Activated CD8-positive, alpha-beta memory T cell treated with anti-CD3 and anti-CD28 coated beads, Interleukin-2, amount 10 ng/mL, durations not matched to agents 7 days and 5 days (primary cell): ENCODE measurements around the gene CCR2. TPM values are rescaled to one million over a fixed set of nuclear protein-coding genes. Genes with fewer than 3 reads are reported as not detected.
"Not testable (repeated sequence)": the region's sequence is repeated elsewhere in the genome, so short reads cannot be mapped to it uniquely, and the experiment has no call there.

ENCODE experiments used
- ATAC-seq: fragments of 150-1000 bp; cut with Tn5 transposase; one replicate; pipeline ENCODE4 v1.10.0; 2021; ENCODE audit warnings: moderate library complexity
- CTCF ChIA-PET: fragments of 350-600 bp; sonication (Branson Sonifier 250); formaldehyde crosslinking; loops from one replicate; lab custom pipeline; 2021; ENCODE audit warnings: antibody characterized with exemption; lab: Charles Lee
- DNase-seq: peaks from one replicate; pipeline ENCODE4 v3.0.0-alpha.2; 2020
- H3K27ac Mint-ChIP-seq: one replicate; pipeline ENCODE4 v1.8.0; 2021; ENCODE audit warnings: mild to moderate bottlenecking, mixed read lengths
- H3K27me3 Mint-ChIP-seq: one replicate; pipeline ENCODE4 v1.8.0; 2021; ENCODE audit warnings: mixed read lengths
- H3K36me3 Mint-ChIP-seq: one replicate; pipeline ENCODE4 v1.8.0; 2021; ENCODE audit warnings: mild to moderate bottlenecking, mixed read lengths
- H3K4me1 Mint-ChIP-seq: one replicate; pipeline ENCODE4 v1.8.0; 2021; ENCODE audit warnings: mixed read lengths
- H3K4me3 Mint-ChIP-seq: one replicate; pipeline ENCODE4 v1.8.0; 2021; ENCODE audit warnings: mild to moderate bottlenecking, moderate library complexity, mixed read lengths
- H3K9me3 Mint-ChIP-seq: one replicate; pipeline ENCODE4 v1.8.0; 2022; ENCODE audit warnings: low read depth, mixed read lengths
- total RNA-seq, 2 experiments: library from RNA; stranded (reverse); gene quantifications; one replicate each; pipeline ENCODE4 v1.2.3, GENCODE V29; 2021

Gene CCR2
- total RNA-seq, 2 experiments from 2014 or later: 37.9 to 80.1 TPM

DNA sequence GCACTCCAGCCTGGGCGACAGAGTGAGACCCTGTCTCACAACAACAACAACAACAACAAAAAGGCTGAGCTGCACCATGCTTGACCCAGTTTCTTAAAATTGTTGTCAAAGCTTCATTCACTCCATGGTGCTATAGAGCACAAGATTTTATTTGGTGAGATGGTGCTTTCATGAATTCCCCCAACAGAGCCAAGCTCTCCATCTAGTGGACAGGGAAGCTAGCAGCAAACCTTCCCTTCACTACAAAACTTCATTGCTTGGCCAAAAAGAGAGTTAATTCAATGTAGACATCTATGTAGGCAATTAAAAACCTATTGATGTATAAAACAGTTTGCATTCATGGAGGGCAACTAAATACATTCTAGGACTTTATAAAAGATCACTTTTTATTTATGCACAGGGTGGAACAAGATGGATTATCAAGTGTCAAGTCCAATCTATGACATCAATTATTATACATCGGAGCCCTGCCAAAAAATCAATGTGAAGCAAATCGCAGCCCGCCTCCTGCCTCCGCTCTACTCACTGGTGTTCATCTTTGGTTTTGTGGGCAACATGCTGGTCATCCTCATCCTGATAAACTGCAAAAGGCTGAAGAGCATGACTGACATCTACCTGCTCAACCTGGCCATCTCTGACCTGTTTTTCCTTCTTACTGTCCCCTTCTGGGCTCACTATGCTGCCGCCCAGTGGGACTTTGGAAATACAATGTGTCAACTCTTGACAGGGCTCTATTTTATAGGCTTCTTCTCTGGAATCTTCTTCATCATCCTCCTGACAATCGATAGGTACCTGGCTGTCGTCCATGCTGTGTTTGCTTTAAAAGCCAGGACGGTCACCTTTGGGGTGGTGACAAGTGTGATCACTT, 18.8 kb downstream of the CCR2 start:
- peak overlapping the region; percentile 82 for H3K4me3 Mint-ChIP-seq
- DNase-seq (peak; percentile 71), ATAC-seq (no peak)
- H3K27ac Mint-ChIP-seq: peak overlapping the region; percentile 98
- peaks cover 90% of the 10 kb centered on the region for H3K4me1 Mint-ChIP-seq
- peaks cover 55% of the 10 kb centered on the region for H3K36me3 Mint-ChIP-seq
- peaks cover 6% of the 10 kb centered on the region for H3K27me3 Mint-ChIP-seq
- CTCF ChIA-PET: interaction anchor here (0.7 to 14.1 kb wide), 31 partner anchors 10 to 434 kb away, joined by 3 to 248 read pairs (median 8); partner anchors contain the start of genes CCR1, CCR5AS and CCRL2
- no peaks in the 10 kb centered on the region for H3K9me3 Mint-ChIP-seq

- Mint-ChIP-seq H3K27ac (peak overlapping the region; percentile 77), H3K4me1 (peaks cover 83% of the 10 kb centered on the region), H3K9me3 (no peaks in the 10 kb centered on the region), H3K4me3 (peak overlapping the region; percentile 82), H3K36me3 (peaks cover 58% of the 10 kb centered on the region), H3K27me3 (peaks cover 6% of the 10 kb centered on the region)
- DNase-seq (no peak), ATAC-seq (no peak)
- CTCF ChIA-PET: interaction anchor here (0.7 to 14.1 kb wide), 16 partner anchors 8 to 436 kb away, joined by 3 to 248 read pairs (median 4); partner anchors contain the start of genes CCR1, CCR5AS and CCRL2
These were observed 20.8 kb downstream of the CCR2 start for GRCh38 chr3:46374755-46375154.

- DNase-seq (no peak), ATAC-seq (peak; percentile 32)
- peak overlapping the region; percentile 77 for H3K27ac Mint-ChIP-seq
- CTCF ChIA-PET: interaction anchor here (0.7 to 14.1 kb wide), 16 partner anchors 7 to 1380 kb away, joined by 3 to 248 read pairs (median 4); partner anchors contain the start of genes CCR1, CCR5AS and CCRL2
- peaks cover 6% of the 10 kb centered on the region for H3K27me3 Mint-ChIP-seq
- peak overlapping the region; percentile 82 for H3K4me3 Mint-ChIP-seq
- peaks cover 58% of the 10 kb centered on the region for H3K36me3 Mint-ChIP-seq
- no peaks in the 10 kb centered on the region for H3K9me3 Mint-ChIP-seq
- H3K4me1 Mint-ChIP-seq: peaks cover 83% of the 10 kb centered on the region
These were observed 21.3 kb downstream of the CCR2 start for GRCh38 chr3:46375218-46375617.

- Mint-ChIP-seq H3K9me3 (no peaks in the 10 kb centered on the region), H3K27ac (peak overlapping the region; percentile 77), H3K27me3 (peaks cover 6% of the 10 kb centered on the region), H3K4me1 (peaks cover 84% of the 10 kb centered on the region), H3K36me3 (peaks cover 56% of the 10 kb centered on the region), H3K4me3 (peak overlapping the region; percentile 82)
- ATAC-seq (no peak), DNase-seq (no peak)
- CTCF ChIA-PET: interaction anchor here (0.7 to 14.1 kb wide), 6 partner anchors 78 to 1380 kb away, joined by 3 to 248 read pairs (median 32); partner anchors contain the start of gene CCR1
These were observed 21.9 kb downstream of the CCR2 start for GRCh38 chr3:46375814-46376213.

- Mint-ChIP-seq H3K27ac (peak overlapping the region; percentile 53), H3K36me3 (peaks cover 39% of the 10 kb centered on the region), H3K4me3 (no peak overlapping the region), H3K4me1 (peaks cover 72% of the 10 kb centered on the region), H3K9me3 (no peaks in the 10 kb centered on the region), H3K27me3 (peaks cover 6% of the 10 kb centered on the region)
- DNase-seq (peak; percentile 81), ATAC-seq (peak; percentile 34)
- CTCF ChIA-PET: interaction anchor here (0.7 to 13.4 kb wide), 31 partner anchors 9 to 440 kb away, joined by 3 to 248 read pairs (median 4); partner anchors contain the start of genes CCR1, CCR3, CCR5AS and CCRL2
These were observed 24.6 kb downstream of the CCR2 start for GRCh38 chr3:46378426-46378942.

- Mint-ChIP-seq H3K4me3 (peak overlapping the region; percentile 17), H3K9me3 (no peaks in the 10 kb centered on the region), H3K27ac (peak overlapping the region; percentile 80), H3K36me3 (peaks cover 22% of the 10 kb centered on the region), H3K4me1 (peaks cover 72% of the 10 kb centered on the region), H3K27me3 (no peaks in the 10 kb centered on the region)
- ATAC-seq: peak; percentile 37
- DNase-seq: no peak
- CTCF ChIA-PET: interaction anchor here (0.8 to 6.5 kb wide), 5 partner anchors 10 to 305 kb away, joined by 3 to 57 read pairs (median 3); partner anchors contain the start of gene CCR5
These were observed 26.7 kb downstream of the CCR2 start for GRCh38 chr3:46380471-46381221.

GRCh38 chr3:46381625-46382024, 27.7 kb downstream of the CCR2 start:
- DNase-seq: no peak
- H3K27me3 Mint-ChIP-seq: no peaks in the 10 kb centered on the region

GRCh38 chr3:46383211-46383950, 29.5 kb downstream of the CCR2 start:
- peak; percentile 50 for ATAC-seq
- H3K27ac Mint-ChIP-seq: peak overlapping the region; percentile 68

More at GRCh38 chr3:46381625-46382024, 27.7 kb downstream of the CCR2 start:
- Mint-ChIP-seq H3K4me1 (peaks cover 71% of the 10 kb centered on the region), H3K36me3 (peaks cover 19% of the 10 kb centered on the region), H3K9me3 (no peaks in the 10 kb centered on the region), H3K27ac (no peak overlapping the region), H3K4me3 (no peak overlapping the region)
- CTCF ChIA-PET: interaction anchor here (0.7 to 6.5 kb wide), 2 partner anchors 11 to 166 kb away, joined by 3 to 57 read pairs; partner anchors contain the start of gene CCR5
- no peak for ATAC-seq

GRCh38 chr3:46383951-46384330, 30.0 kb downstream of the CCR2 start:
- H3K4me1 Mint-ChIP-seq: peaks cover 54% of the 10 kb centered on the region
- H3K27me3 Mint-ChIP-seq: no peaks in the 10 kb centered on the region
- peaks cover 7% of the 10 kb centered on the region for H3K36me3 Mint-ChIP-seq
- H3K4me3 Mint-ChIP-seq: no peak overlapping the region
- DNase-seq (no peak), ATAC-seq (peak; percentile 7)
- CTCF ChIA-PET: interaction anchor here (1.0 to 6.5 kb wide), 10 partner anchors 10 to 175 kb away, joined by 3 to 57 read pairs (median 4); partner anchors contain the start of genes CCR5, CCR5AS and CCRL2
- peak overlapping the region; percentile 68 for H3K27ac Mint-ChIP-seq
- no peaks in the 10 kb centered on the region for H3K9me3 Mint-ChIP-seq

More at GRCh38 chr3:46383211-46383950, 29.5 kb downstream of the CCR2 start:
- Mint-ChIP-seq H3K4me3 (no peak overlapping the region), H3K9me3 (no peaks in the 10 kb centered on the region), H3K36me3 (peaks cover 8% of the 10 kb centered on the region), H3K27me3 (no peaks in the 10 kb centered on the region), H3K4me1 (peaks cover 57% of the 10 kb centered on the region)
- no peak for DNase-seq
- CTCF ChIA-PET: interaction anchor here (0.9 to 6.5 kb wide), 10 partner anchors 10 to 174 kb away, joined by 3 to 57 read pairs (median 4); partner anchors contain the start of genes CCR5, CCR5AS and CCRL2

DNA sequence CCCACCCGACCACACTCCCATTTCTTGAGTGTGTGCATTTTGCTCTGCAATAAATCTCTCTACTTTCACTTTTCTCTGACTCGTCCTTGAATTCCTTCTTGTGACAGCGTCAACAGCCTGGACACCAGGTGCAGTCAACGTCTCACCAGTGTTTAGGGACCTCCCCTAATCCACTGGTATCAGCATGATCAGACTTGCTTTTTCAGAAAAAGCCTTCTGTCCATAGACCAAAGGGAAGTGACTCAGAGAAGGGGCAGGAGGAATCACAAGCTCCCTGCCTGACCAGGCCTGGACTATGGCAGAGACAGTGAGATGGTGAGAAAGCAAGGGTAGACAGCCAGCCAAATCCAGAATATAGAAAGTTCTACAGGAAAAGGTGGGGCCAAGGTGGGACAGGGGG, 32.3 kb downstream of the CCR2 start:
- no peak overlapping the region for H3K4me3 Mint-ChIP-seq
- no peak overlapping the region for H3K27ac Mint-ChIP-seq
- H3K27me3 Mint-ChIP-seq: no peaks in the 10 kb centered on the region
- CTCF ChIA-PET: interaction anchor here (0.7 to 3.3 kb wide), 2 partner anchors 18 to 102 kb away, joined by 3 to 14 read pairs; no protein-coding TSS in a partner anchor
- DNase-seq (no peak), ATAC-seq (peak; percentile 39)
- H3K4me1 Mint-ChIP-seq: peaks cover 36% of the 10 kb centered on the region
- H3K9me3 Mint-ChIP-seq: no peaks in the 10 kb centered on the region
- H3K36me3 Mint-ChIP-seq: peaks cover 7% of the 10 kb centered on the region

DNA sequence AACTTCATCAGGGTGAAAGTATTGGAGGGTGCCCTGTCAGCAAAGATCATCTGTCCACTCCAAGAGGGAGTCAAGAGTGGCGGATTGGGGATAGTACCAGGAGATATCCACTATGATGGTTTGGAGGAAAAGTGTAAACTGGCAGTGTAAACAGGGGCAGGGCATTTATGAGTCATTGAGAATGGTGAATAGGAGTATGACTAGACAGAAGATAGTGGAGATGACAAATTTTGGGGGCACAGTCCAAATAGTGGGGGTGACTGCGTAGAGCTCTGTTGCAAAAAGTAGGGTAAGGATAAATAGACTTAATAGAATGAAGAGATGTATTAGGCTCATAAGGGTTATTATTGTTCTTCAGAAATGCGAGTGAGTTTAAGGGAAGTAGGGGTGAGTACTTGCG, 34.9 kb downstream of the CCR2 start:
- H3K9me3 Mint-ChIP-seq, H3K27ac Mint-ChIP-seq, H3K36me3 Mint-ChIP-seq, ATAC-seq, CTCF ChIA-PET, H3K4me3 Mint-ChIP-seq, DNase-seq, H3K27me3 Mint-ChIP-seq: not testable (repeated sequence)
- H3K4me1 Mint-ChIP-seq: peaks cover 26% of the 10 kb centered on the region

GRCh38 chr3:46389306-46389705, 35.4 kb downstream of the CCR2 start:
- H3K9me3 Mint-ChIP-seq: no peaks in the 10 kb centered on the region
- peaks cover 22% of the 10 kb centered on the region for H3K4me1 Mint-ChIP-seq
- no peaks in the 10 kb centered on the region for H3K27me3 Mint-ChIP-seq
- H3K36me3 Mint-ChIP-seq: peaks cover 7% of the 10 kb centered on the region
- no peak overlapping the region for H3K27ac Mint-ChIP-seq
- no peak overlapping the region for H3K4me3 Mint-ChIP-seq
- ATAC-seq (no peak), DNase-seq (no peak)
- CTCF ChIA-PET: no interaction called here
